CD4-positive, alpha-beta memory T cell (primary cell): ENCODE data around the gene GPR137. TPM values are rescaled to one million over a fixed set of nuclear protein-coding genes. Genes with fewer than 3 reads are reported as not detected.

ENCODE experiments used
- CTCF ChIA-PET: fragments of 350-600 bp; sonication (Branson Sonifier 250); formaldehyde crosslinking; loops from one replicate; lab custom pipeline; 2021; ENCODE audit warnings: inconsistent platforms; ENCODE audit not compliant: partially characterized antibody; lab: Charles Lee
- POLR2A ChIA-PET: fragments of 350-600 bp; sonication (Branson Sonifier 250); formaldehyde crosslinking; loops from one replicate; lab custom pipeline; 2021; ENCODE audit not compliant: partially characterized antibody; lab: Charles Lee
- DNase-seq, 5 donors: peaks; one replicate each; pipeline versions ENCODE4 v3.0.0 to v3.0.0-alpha.2; 2020 to 2022; ENCODE audit warnings: mixed read lengths in 1 of 5
- H3K27ac ChIP-seq: one replicate; pipeline ENCODE4 v1.7.0; 2013; ENCODE audit warnings: low read depth, low read length
- H3K27me3 ChIP-seq: 2 replicates; pipeline ENCODE4 v1.7.0; 2013; ENCODE audit warnings: mild to moderate bottlenecking, low read length, moderate library complexity; ENCODE audit not compliant: insufficient read depth
- H3K36me3 ChIP-seq: 2 replicates; pipeline ENCODE4 v1.7.0; 2013; ENCODE audit warnings: mild to moderate bottlenecking, low read length, moderate library complexity; ENCODE audit not compliant: insufficient read depth
- H3K4me1 ChIP-seq: 2 replicates; pipeline ENCODE4 v1.7.0; 2013; ENCODE audit warnings: mild to moderate bottlenecking, low read length, moderate library complexity; ENCODE audit not compliant: insufficient read depth
- H3K4me3 ChIP-seq, 2 donors: one replicate each; pipeline ENCODE4 v1.7.0; 2013; ENCODE audit warnings: low read length in 2 of 2, mild to moderate bottlenecking in 1 of 2
- H3K9me3 ChIP-seq, 2 donors: one replicate each; pipeline ENCODE4 v1.7.0; 2013; ENCODE audit warnings: low read length in 2 of 2, control low read depth in 1 of 2; ENCODE audit not compliant: control insufficient read depth in 1 of 2
- H3K27ac Mint-ChIP-seq, 7 donors: one replicate each; pipeline ENCODE4 v1.8.0; 2020 to 2021; ENCODE audit warnings: mixed read lengths in 7 of 7, mild to moderate bottlenecking in 6 of 7, inconsistent platforms in 3 of 7, moderate library complexity in 3 of 7
- H3K27me3 Mint-ChIP-seq, 2 donors: one replicate each; pipeline ENCODE4 v1.8.0; 2020 to 2021; ENCODE audit warnings: mixed read lengths in 2 of 2
- H3K36me3 Mint-ChIP-seq, 2 donors: one replicate each; pipeline ENCODE4 v1.8.0; 2020 to 2021; ENCODE audit warnings: mixed read lengths in 2 of 2, inconsistent platforms in 1 of 2, mild to moderate bottlenecking in 1 of 2
- H3K4me1 Mint-ChIP-seq, 4 donors: one replicate each; pipeline ENCODE4 v1.8.0; 2020 to 2021; ENCODE audit warnings: mixed read lengths in 4 of 4, mild to moderate bottlenecking in 1 of 4
- H3K4me3 Mint-ChIP-seq, 8 donors: one replicate each; pipeline ENCODE4 v1.8.0; 2020 to 2021; ENCODE audit warnings: mixed read lengths in 8 of 8, mild to moderate bottlenecking in 7 of 8, moderate library complexity in 6 of 8, inconsistent platforms in 3 of 8
- H3K9me3 Mint-ChIP-seq, 8 donors: one replicate each; pipeline ENCODE4 v1.8.0; 2020 to 2021; ENCODE audit warnings: mixed read lengths in 8 of 8, mild to moderate bottlenecking in 5 of 8, inconsistent platforms in 3 of 8, moderate library complexity in 1 of 8
- intact Hi-C: fragments of 100-400 bp; cut with micrococcal nuclease; formaldehyde crosslinking; loops from one replicate; pipeline ENCODE4 v1.15.1; 2023
- polyA plus RNA-seq, 2 donors: library from polyadenylated mRNA; unstranded; fragments of 300-500 nt; fragmentation: Illumina TruSeq; gene quantifications; one replicate each; pipeline ENCODE4 v1.2.3, GENCODE V29; 2021
- total RNA-seq, 2 experiments: library from RNA; stranded (reverse); gene quantifications; one replicate each; pipeline ENCODE4 v1.2.3, GENCODE V29; 2021

GPR137 gene
- total and polyA plus RNA-seq, 4 experiments from 2014 or later, result 6.8 to 34.7 (median 20.9) TPM

DNA sequence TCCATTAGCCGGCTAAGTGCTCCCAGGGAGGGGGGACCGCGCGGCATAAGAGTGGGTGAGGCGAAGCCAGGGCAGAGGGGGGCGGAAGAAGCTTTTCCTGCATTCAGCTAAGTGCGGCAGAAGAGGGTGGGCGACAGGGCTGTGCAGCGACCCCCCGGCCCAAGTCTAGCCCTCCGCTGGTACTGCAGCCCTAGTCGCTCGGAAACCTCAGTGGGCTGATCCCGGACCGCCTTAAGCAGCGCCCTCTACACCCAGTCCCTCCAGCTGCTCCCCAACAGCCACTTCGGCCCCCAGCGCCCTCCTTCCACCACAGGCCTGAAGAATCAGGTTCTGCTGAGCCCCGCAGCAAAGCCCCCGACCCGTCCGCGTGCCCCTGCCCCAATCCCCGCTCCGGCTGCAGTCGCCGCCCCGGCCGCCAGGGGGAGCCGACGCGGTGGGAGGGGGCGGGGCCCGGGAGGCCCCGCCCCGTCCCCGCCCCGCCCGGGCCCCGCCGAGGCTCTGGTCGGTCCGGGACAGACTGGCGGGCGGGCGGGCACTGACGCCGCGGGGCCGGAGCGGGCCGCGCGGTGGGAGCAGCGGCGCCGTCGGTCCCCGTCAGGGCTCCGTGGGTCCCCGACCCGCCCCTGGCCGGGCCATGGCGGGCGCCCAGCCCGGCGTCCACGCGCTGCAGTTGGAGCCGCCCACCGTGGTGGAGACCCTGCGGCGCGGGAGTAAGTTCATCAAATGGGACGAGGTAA is 34.5 kb upstream of the GPR137 start, which contains the start of gene PLCB3:
Gene PLCB3, plus strand, starts transcription at position 515 of the 737 bp plus-strand sequence. Its CDS starts 120 bp downstream, at position 635.
- Mint-ChIP-seq H3K27me3 (no peaks in the 10 kb centered on the region), H3K27ac (peak within 1 kb of the TSS; percentile 81 to 89 (median 85)), H3K9me3 (no peaks in the 10 kb centered on the region), H3K36me3 (peaks cover 0 to 2% of the 10 kb centered on the region in 2 donors), H3K4me1 (peaks cover 5 to 40% (median 16%) of the 10 kb centered on the region in 4 donors), H3K4me3 (peak within 1 kb of the TSS; percentile 84 to 89 (median 88))
- intact Hi-C loops, result loop anchor here (1.0 kb wide), 4 partner anchors 18 to 50 kb away; partner anchors contain the start of gene DNAJC4
- ChIA-PET CTCF (interaction anchor here (0.6 to 10.5 kb wide), 20 partner anchors 8 to 1686 kb away, joined by 3 to 121 read pairs (median 6); partner anchors contain the start of genes CATSPERZ, DNAJC4, ESRRA and FERMT3), POLR2A (interaction anchor here (1.1 to 38.9 kb wide), 12 partner anchors 9 to 67 kb away, joined by 3 to 937 read pairs (median 12); partner anchors contain the start of genes BAD, DNAJC4, FERMT3 and FKBP2)
- Histone ChIP-seq H3K4me3 (peak within 1 kb of the TSS; percentile 17 to 56), H3K4me1 (peaks cover 40% of the 10 kb centered on the region), H3K36me3 (no peaks in the 10 kb centered on the region), H3K27me3 (no peaks in the 10 kb centered on the region), H3K27ac (peak within 1 kb of the TSS; percentile 36), H3K9me3 (no peaks in the 10 kb centered on the region)
- DNase-seq, result peak; percentile 53 to 55 (median 53)

DNA sequence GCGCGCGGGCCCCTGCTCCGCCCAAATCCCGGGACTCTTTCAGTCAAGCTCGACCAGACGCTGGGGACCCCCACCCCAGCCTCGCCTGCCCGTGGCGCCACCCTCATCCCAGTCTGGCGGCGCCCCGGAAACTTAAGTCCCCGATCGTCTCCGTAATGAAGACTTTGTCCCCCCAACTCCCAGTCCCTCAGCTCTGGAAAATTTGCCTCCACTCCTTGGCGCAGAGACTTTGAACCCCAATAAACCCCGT is 34.0 kb upstream of the GPR137 start:
- Mint-ChIP-seq H3K4me3 (peak overlapping the region; percentile 81 to 89 (median 86)), H3K27ac (peak overlapping the region in 6 of 7 donors; percentile 53 to 88 (median 83)), H3K9me3 (no peaks in the 10 kb centered on the region), H3K4me1 (peaks cover 5 to 40% (median 15%) of the 10 kb centered on the region in 4 donors), H3K27me3 (no peaks in the 10 kb centered on the region), H3K36me3 (peaks cover 0 to 3% of the 10 kb centered on the region in 2 donors)
- DNase-seq, result no peak
- Histone ChIP-seq H3K4me3 (peak overlapping the region; percentile 17 to 56), H3K9me3 (no peaks in the 10 kb centered on the region), H3K27me3 (no peaks in the 10 kb centered on the region), H3K36me3 (peaks cover 3% of the 10 kb centered on the region), H3K4me1 (peaks cover 40% of the 10 kb centered on the region), H3K27ac (peak overlapping the region; percentile 36)
- intact Hi-C loops, result loop anchor here (1.0 kb wide), 4 partner anchors 18 to 50 kb away; partner anchors contain the start of gene DNAJC4
- CTCF ChIA-PET, result interaction anchor here (1.7 to 10.5 kb wide), 6 partner anchors 10 to 66 kb away, joined by 4 to 121 read pairs (median 30); partner anchors contain the start of genes CATSPERZ, ESRRA, FERMT3 and PRDX5
- POLR2A ChIA-PET, result interaction anchor here (1.2 to 38.9 kb wide), 9 partner anchors 9 to 66 kb away, joined by 3 to 937 read pairs (median 23); partner anchors contain the start of genes DNAJC4, FERMT3, FKBP2 and GPR137

GRCh38 chr11:64252003-64252872 is 33.4 kb upstream of the GPR137 start:
- H3K27ac ChIP-seq, result peak overlapping the region; percentile 36
- H3K9me3 Mint-ChIP-seq, result no peaks in the 10 kb centered on the region
- H3K4me1 Mint-ChIP-seq, result peaks cover 5 to 36% (median 13%) of the 10 kb centered on the region in 4 donors
- H3K36me3 ChIP-seq, result peaks cover 3% of the 10 kb centered on the region
- H3K27ac Mint-ChIP-seq, result peak overlapping the region; percentile 53 to 88 (median 82)
- CTCF ChIA-PET, result interaction anchor here (1.7 to 10.5 kb wide), 6 partner anchors 9 to 65 kb away, joined by 4 to 121 read pairs (median 30); partner anchors contain the start of genes CATSPERZ, ESRRA, FERMT3 and PRDX5
- POLR2A ChIA-PET, result interaction anchor here (1.2 to 38.9 kb wide), 9 partner anchors 10 to 66 kb away, joined by 3 to 937 read pairs (median 23); partner anchors contain the start of genes DNAJC4, FERMT3, FKBP2 and GPR137
- peaks cover 0 to 4% of the 10 kb centered on the region in 2 donors for H3K36me3 Mint-ChIP-seq
- DNase-seq, result peak in 1 of 5 donors; percentile 17
- intact Hi-C loops, result no loop called here
- H3K9me3 ChIP-seq, result no peaks in the 10 kb centered on the region
- H3K4me1 ChIP-seq, result peaks cover 36% of the 10 kb centered on the region
- no peaks in the 10 kb centered on the region for H3K27me3 Mint-ChIP-seq
- H3K27me3 ChIP-seq, result no peaks in the 10 kb centered on the region
- H3K4me3 Mint-ChIP-seq, result peak overlapping the region; percentile 81 to 89 (median 86)
- peak overlapping the region; percentile 17 to 56 for H3K4me3 ChIP-seq

GRCh38 chr11:64253043-64253442 is 32.6 kb upstream of the GPR137 start:
- intact Hi-C loops, result no loop called here
- Mint-ChIP-seq H3K4me1 (peaks cover 5 to 32% (median 10%) of the 10 kb centered on the region in 4 donors), H3K27me3 (no peaks in the 10 kb centered on the region), H3K9me3 (no peaks in the 10 kb centered on the region), H3K27ac (peak overlapping the region in 2 of 7 donors; percentile 7 to 55), H3K36me3 (peaks cover 0 to 8% of the 10 kb centered on the region in 2 donors), H3K4me3 (peak overlapping the region; percentile 2 to 66 (median 42))
- ChIA-PET CTCF (interaction anchor here (1.0 to 3.7 kb wide), 4 partner anchors 11 to 48 kb away, joined by 3 to 43 read pairs (median 10); no protein-coding TSS in a partner anchor), POLR2A (interaction anchor here (1.8 to 38.9 kb wide), 4 partner anchors 10 to 44 kb away, joined by 6 to 937 read pairs (median 158); partner anchors contain the start of genes FERMT3 and FKBP2)
- DNase-seq, result no peak
- H3K9me3 ChIP-seq, result no peaks in the 10 kb centered on the region
- H3K27ac ChIP-seq, result no peak overlapping the region
- H3K4me1 ChIP-seq, result peaks cover 31% of the 10 kb centered on the region
- no peaks in the 10 kb centered on the region for H3K27me3 ChIP-seq
- peaks cover 3% of the 10 kb centered on the region for H3K36me3 ChIP-seq
- H3K4me3 ChIP-seq, result no peak overlapping the region

- Histone ChIP-seq H3K27me3 (no peaks in the 10 kb centered on the region), H3K4me3 (no peak overlapping the region), H3K4me1 (peaks cover 31% of the 10 kb centered on the region), H3K27ac (no peak overlapping the region), H3K9me3 (no peaks in the 10 kb centered on the region), H3K36me3 (peaks cover 3% of the 10 kb centered on the region)
- no peaks in the 10 kb centered on the region for H3K27me3 Mint-ChIP-seq
- ChIA-PET CTCF (interaction anchor here (0.6 to 1.4 kb wide), 8 partner anchors 9 to 51 kb away, joined by 3 to 5 read pairs (median 3); partner anchors contain the start of gene FERMT3), POLR2A (interaction anchor here (1.0 to 1.8 kb wide), 3 partner anchors 8 to 17 kb away, joined by 3 to 6 read pairs (median 6); no protein-coding TSS in a partner anchor)
- peaks cover 5 to 29% (median 9%) of the 10 kb centered on the region in 4 donors for H3K4me1 Mint-ChIP-seq
- no peak for DNase-seq
- H3K36me3 Mint-ChIP-seq, result peaks cover 0 to 9% of the 10 kb centered on the region in 2 donors
- H3K4me3 Mint-ChIP-seq, result peak overlapping the region in 5 of 8 donors; percentile 2 to 55 (median 39)
- intact Hi-C loops, result no loop called here
- H3K9me3 Mint-ChIP-seq, result no peaks in the 10 kb centered on the region
- H3K27ac Mint-ChIP-seq, result peak overlapping the region in 2 of 7 donors; percentile 55 to 59
Measured at GRCh38 chr11:64253481-64253880, 32.2 kb upstream of the GPR137 start.

GRCh38 chr11:64254326-64254725 is 31.3 kb upstream of the GPR137 start:
- Mint-ChIP-seq H3K27ac (peak overlapping the region in 2 of 7 donors; percentile 55 to 59), H3K36me3 (peaks cover 2 to 10% of the 10 kb centered on the region in 2 donors), H3K9me3 (no peaks in the 10 kb centered on the region), H3K4me3 (no peak overlapping the region), H3K4me1 (peaks cover 5 to 25% (median 9%) of the 10 kb centered on the region in 4 donors), H3K27me3 (no peaks in the 10 kb centered on the region)
- no peaks in the 10 kb centered on the region for H3K27me3 ChIP-seq
- ChIA-PET POLR2A (interaction anchor here (1.0 to 1.8 kb wide), 3 partner anchors 9 to 16 kb away, joined by 3 to 6 read pairs (median 6); no protein-coding TSS in a partner anchor), CTCF (interaction anchor here (0.7 to 1.7 kb wide), 8 partner anchors 8 to 50 kb away, joined by 3 to 5 read pairs (median 3); partner anchors contain the start of gene FERMT3)
- no peak for DNase-seq
- intact Hi-C loops, result no loop called here
- H3K4me3 ChIP-seq, result no peak overlapping the region
- peaks cover 3% of the 10 kb centered on the region for H3K36me3 ChIP-seq
- H3K4me1 ChIP-seq, result peaks cover 31% of the 10 kb centered on the region
- H3K9me3 ChIP-seq, result no peaks in the 10 kb centered on the region
- no peak overlapping the region for H3K27ac ChIP-seq
